ENCODE data around the gene DACT2. TPM values are rescaled to one million over a fixed set of nuclear protein-coding genes. Genes with fewer than 3 reads are reported as not detected.
A peak's percentile ranks its signal among the peaks of the same experiment; 100 is the strongest.
"Not testable (repeated sequence)": the region's sequence is repeated elsewhere in the genome, so short reads cannot be mapped to it uniquely, and the experiment has no call there.

The DACT2 gene
- total and polyA plus RNA-seq, 9 of the 15 experiments (the other 6 are each of a cell fraction or from before 2014, with no cell fraction given), result not detected

GRCh38 chr6:168288781-168289570, 30.6 kb downstream of the DACT2 start:
- H3K4me2 ChIP-seq (ENCODE audit: insufficient read depth, low read length), result no peak overlapping the region
- no peak overlapping the region; a peak in 1 of 4 replicates for H3K9ac ChIP-seq (ENCODE audit: insufficient read depth in 1 of 2, low read depth in 2 of 2, low read length in 2 of 2)
- no peaks in the 10 kb centered on the region for H3K79me2 ChIP-seq (ENCODE audit: control insufficient read depth, insufficient read depth, low read length)
- peaks cover 8% of the 10 kb centered on the region for H4K20me1 ChIP-seq (replicated peaks; ENCODE audit: control insufficient read depth, insufficient read depth, low read length)
- H3K27me3 ChIP-seq (ENCODE audit: control insufficient read depth in 2 of 2, insufficient read depth in 2 of 2, low read length in 2 of 2), result peaks cover 27 to 41% of the 10 kb centered on the region in 2 experiments
- 9% methylated on average over 27 of the region's 27 CpGs for WGBS (ENCODE audit: insufficient coverage, low coverage, missing lambda C conversion rate)
- no peak overlapping the region for H2AFZ ChIP-seq (ENCODE audit: low read depth, low read length)
- no peaks in the 10 kb centered on the region; a peak in 1 of 5 replicates for H3K4me1 ChIP-seq (replicated peaks in 1 of 2; ENCODE audit: control insufficient read depth in 2 of 2, insufficient read depth in 2 of 2, low read length in 2 of 2)
- H3K9me3 ChIP-seq (replicated peaks; ENCODE audit: control insufficient read depth, insufficient read depth, low read depth, low read length), result no peaks in the 10 kb centered on the region
- H3K9me1 ChIP-seq (ENCODE audit: control insufficient read depth, insufficient read depth, low read length), result peaks cover 3% of the 10 kb centered on the region
- TF ChIP-seq, protein P1, sequence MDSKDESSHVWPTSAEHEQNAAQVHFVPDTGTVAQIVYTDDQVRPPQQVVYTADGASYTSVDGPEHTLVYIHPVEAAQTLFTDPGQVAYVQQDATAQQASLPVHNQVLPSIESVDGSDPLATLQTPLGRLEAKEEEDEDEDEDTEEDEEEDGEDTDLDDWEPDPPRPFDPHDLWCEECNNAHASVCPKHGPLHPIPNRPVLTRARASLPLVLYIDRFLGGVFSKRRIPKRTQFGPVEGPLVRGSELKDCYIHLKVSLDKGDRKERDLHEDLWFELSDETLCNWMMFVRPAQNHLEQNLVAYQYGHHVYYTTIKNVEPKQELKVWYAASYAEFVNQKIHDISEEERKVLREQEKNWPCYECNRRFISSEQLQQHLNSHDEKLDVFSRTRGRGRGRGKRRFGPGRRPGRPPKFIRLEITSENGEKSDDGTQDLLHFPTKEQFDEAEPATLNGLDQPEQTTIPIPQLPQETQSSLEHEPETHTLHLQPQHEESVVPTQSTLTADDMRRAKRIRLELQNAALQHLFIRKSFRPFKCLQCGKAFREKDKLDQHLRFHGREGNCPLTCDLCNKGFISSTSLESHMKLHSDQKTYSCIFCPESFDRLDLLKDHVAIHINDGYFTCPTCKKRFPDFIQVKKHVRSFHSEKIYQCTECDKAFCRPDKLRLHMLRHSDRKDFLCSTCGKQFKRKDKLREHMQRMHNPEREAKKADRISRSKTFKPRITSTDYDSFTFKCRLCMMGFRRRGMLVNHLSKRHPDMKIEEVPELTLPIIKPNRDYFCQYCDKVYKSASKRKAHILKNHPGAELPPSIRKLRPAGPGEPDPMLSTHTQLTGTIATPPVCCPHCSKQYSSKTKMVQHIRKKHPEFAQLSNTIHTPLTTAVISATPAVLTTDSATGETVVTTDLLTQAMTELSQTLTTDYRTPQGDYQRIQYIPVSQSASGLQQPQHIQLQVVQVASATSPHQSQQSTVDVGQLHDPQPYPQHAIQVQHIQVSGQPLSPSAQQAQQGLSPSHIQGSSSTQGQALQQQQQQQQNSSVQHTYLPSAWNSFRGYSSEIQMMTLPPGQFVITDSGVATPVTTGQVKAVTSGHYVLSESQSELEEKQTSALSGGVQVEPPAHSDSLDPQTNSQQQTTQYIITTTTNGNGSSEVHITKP (IDR thresholded peaks at IDR 0.05; ENCODE audit: partially characterized antibody), result peak; percentile 55
- TF ChIP-seq ZC3H4 (CRISPR knock-in tag; IDR thresholded peaks at IDR 0.05; ENCODE audit: borderline replicate concordance) (no peak), HNRNPL (IDR thresholded peaks at IDR 0.05; ENCODE audit: low read depth, low read length) (no peak)
- POLR2A ChIA-PET, result interaction anchor here (0.7 to 1.3 kb wide), 2 partner anchors 18 to 811 kb away, joined by 3 read pairs; no protein-coding TSS in a partner anchor
- CTCF ChIA-PET (ENCODE audit: low intra/inter-chr PET ratio), result no interaction called here
- no peaks in the 10 kb centered on the region for H3K36me3 ChIP-seq (ENCODE audit: control insufficient read depth, insufficient read depth, low read length)
- no peak overlapping the region for H3K4me3 ChIP-seq
- no peak overlapping the region for H3K27ac ChIP-seq (ENCODE audit: extremely low read depth, low read depth, low read length)
- no peak for ATAC-seq
- no peak for FAIRE-seq
- no peak for DNase-seq (ENCODE audit: extremely low read depth in 1 of 4, low spot score in 3 of 4)
- in situ Hi-C loops (cut with MboI), result no loop called here
- no TSS peak for BruUV-seq (replicated peaks)
- intact Hi-C loops (cut with micrococcal nuclease), result no loop called here

- H3K27me3 ChIP-seq (ENCODE audit: control insufficient read depth in 2 of 2, insufficient read depth in 2 of 2, low read length in 2 of 2), result peaks cover 28 to 50% of the 10 kb centered on the region in 2 experiments
- H3K4me2 ChIP-seq (ENCODE audit: insufficient read depth, low read length); H2AFZ ChIP-seq (ENCODE audit: low read depth, low read length); in situ Hi-C loops (cut with MboI); H3K79me2 ChIP-seq (ENCODE audit: control insufficient read depth, insufficient read depth, low read length); H3K27ac ChIP-seq (ENCODE audit: extremely low read depth, low read depth, low read length); H3K4me1 ChIP-seq (replicated peaks in 1 of 2; ENCODE audit: control insufficient read depth in 2 of 2, insufficient read depth in 2 of 2, low read length in 2 of 2); H3K9ac ChIP-seq (ENCODE audit: insufficient read depth in 1 of 2, low read depth in 2 of 2, low read length in 2 of 2); CTCF ChIA-PET (ENCODE audit: low intra/inter-chr PET ratio); H3K9me1 ChIP-seq (ENCODE audit: control insufficient read depth, insufficient read depth, low read length); H3K9me3 ChIP-seq (replicated peaks; ENCODE audit: control insufficient read depth, insufficient read depth, low read depth, low read length); DNase-seq (ENCODE audit: extremely low read depth in 1 of 4, low spot score in 3 of 4); H3K4me3 ChIP-seq; BruUV-seq (replicated peaks); H3K36me3 ChIP-seq (ENCODE audit: control insufficient read depth, insufficient read depth, low read length); POLR2A ChIA-PET; H4K20me1 ChIP-seq (replicated peaks; ENCODE audit: control insufficient read depth, insufficient read depth, low read length); ATAC-seq; intact Hi-C loops (cut with micrococcal nuclease): not testable (repeated sequence)
- FAIRE-seq, result peak; percentile 57
- 0% methylated on average over 6 of the region's 6 CpGs for WGBS (ENCODE audit: insufficient coverage, low coverage, missing lambda C conversion rate)
Observed at GRCh38 chr6:168287460-168287859, 32.1 kb downstream of the DACT2 start.
